PC-9 (cell line): Measurements from ENCODE around the gene SMARCC2.

Experiments
- EZH2 ChIP-seq: fragments of 200-600 bp; sonication (generic); IDR thresholded peaks from 2 replicates; pipeline ENCODE4 v1.8.0; 2017; ENCODE audit warnings: antibody characterized with exemption, low read depth
- TF ChIP-seq, protein P1 (sequence below): fragments of 200-600 bp; sonication (generic); conservative IDR thresholded peaks from 2 replicates; pipeline ENCODE4 v1.6.1; 2017; ENCODE audit warnings: mixed run types, antibody characterized with exemption, mild to moderate bottlenecking, moderate library complexity

DNA sequence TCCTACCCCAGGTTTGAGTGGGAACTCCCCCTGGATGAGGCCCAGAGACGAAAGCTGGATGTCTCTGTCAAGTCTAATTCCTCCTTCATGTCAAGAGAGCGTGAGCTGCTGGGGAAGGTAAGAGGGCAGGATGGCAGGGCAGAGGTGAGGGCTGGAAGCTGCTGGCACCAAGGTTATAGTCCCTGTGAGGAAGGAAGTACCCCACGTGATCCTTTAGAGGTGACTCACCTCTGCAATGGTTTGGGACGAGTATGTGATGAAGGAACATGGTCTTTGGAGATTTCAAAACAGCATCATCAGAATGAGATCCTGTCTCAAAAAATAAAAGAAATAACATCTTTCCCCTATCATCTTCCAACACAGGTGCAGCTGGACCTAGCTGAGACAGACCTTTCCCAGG is 46.1 kb downstream of the SMARCC2 start:
- TF ChIP-seq, protein P1, sequence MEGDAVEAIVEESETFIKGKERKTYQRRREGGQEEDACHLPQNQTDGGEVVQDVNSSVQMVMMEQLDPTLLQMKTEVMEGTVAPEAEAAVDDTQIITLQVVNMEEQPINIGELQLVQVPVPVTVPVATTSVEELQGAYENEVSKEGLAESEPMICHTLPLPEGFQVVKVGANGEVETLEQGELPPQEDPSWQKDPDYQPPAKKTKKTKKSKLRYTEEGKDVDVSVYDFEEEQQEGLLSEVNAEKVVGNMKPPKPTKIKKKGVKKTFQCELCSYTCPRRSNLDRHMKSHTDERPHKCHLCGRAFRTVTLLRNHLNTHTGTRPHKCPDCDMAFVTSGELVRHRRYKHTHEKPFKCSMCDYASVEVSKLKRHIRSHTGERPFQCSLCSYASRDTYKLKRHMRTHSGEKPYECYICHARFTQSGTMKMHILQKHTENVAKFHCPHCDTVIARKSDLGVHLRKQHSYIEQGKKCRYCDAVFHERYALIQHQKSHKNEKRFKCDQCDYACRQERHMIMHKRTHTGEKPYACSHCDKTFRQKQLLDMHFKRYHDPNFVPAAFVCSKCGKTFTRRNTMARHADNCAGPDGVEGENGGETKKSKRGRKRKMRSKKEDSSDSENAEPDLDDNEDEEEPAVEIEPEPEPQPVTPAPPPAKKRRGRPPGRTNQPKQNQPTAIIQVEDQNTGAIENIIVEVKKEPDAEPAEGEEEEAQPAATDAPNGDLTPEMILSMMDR, result no peak
- no peak for TF ChIP-seq EZH2
